ENCODE results near the gene AP5Z1.

Gene AP5Z1

DNA sequence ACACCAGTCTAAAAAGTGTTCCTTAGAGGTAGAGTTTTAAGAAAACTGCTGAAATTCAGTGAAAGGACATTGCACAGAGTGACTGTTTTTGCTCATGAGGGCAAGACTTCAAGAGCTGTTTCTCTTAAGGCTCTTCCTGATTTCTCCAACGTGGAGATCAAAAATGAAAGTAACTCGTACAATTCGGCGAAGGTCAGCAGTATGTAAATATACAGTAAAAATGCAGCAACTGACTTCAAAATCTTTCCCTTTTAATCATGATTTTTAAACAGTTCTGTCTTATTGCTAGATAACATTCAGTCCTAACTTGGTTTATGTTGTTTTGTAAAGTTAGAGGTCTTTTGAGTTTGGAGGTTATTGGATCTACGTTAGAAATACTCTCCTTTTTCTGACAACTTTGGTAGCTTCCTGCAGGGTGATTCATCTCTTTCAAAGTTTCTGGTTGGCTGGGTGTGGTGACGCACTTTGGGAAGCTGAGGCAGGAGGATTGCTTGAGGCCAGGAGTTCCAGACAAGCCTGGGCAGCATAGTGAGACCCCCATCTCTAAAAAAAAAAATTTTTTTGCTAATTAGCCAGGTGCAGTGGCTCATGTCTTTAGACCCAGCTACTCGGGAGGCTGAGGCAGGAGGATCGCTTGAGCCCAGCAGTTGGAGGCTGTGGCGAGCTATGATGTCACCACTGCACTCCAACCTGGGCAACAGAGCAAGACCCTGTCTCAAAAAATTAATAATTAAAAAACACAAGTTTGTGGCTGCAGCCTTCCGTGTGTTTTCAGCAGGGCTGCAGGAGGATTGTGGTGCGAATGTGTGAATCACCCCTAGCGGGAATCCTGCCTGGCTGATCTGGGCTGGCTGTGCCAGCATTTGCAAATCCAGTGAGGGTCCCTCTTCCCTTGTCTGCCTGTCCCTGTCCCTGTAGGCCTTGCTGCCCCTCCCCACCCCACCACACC lies 29.2 kb upstream of the AP5Z1 start:
- Histone ChIP-seq H3K27me3 (ENCODE audit: control insufficient read depth, insufficient read depth, low read length) (peaks cover 43% of the 10 kb centered on the region), H3K4me3 (ENCODE audit: low read depth, low read length) (no peak overlapping the region), H3K9ac (ENCODE audit: low read depth, low read length) (no peak overlapping the region), H3K9me3 (ENCODE audit: control insufficient read depth, insufficient read depth, low read length) (no peaks in the 10 kb centered on the region), H3K4me1 (ENCODE audit: control insufficient read depth, insufficient read depth, low read length) (peaks cover 16% of the 10 kb centered on the region), H3K27ac (ENCODE audit: low read depth, low read length) (peak overlapping the region; percentile 28), H3K36me3 (ENCODE audit: control insufficient read depth, insufficient read depth, low read length) (peaks cover 12% of the 10 kb centered on the region; the same call in 1 of the 2 replicates)

DNA sequence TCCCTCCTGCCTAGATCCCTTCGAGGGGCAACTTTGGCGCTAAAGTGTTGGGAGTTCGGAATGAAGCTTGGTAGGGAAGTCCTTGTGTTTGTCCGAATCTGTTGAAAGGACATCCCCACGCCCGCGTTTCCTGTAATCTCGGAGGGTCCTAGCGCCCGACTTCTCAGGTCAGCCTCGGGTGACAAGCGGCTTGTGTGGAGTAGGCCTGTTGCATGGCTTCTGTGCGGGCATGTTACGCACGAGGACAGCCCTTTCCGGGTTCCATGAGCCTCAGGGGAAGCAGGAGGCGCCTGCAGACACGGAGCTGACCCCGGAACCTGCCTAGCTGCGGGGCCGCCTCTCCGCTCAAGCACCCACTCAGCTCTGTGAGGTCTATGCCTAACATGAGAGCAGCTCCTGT lies 28.4 kb upstream of the AP5Z1 start:
- H3K9ac ChIP-seq (ENCODE audit: low read depth, low read length): no peak overlapping the region
- H3K9me3 ChIP-seq (ENCODE audit: control insufficient read depth, insufficient read depth, low read length): no peaks in the 10 kb centered on the region
- peaks cover 38% of the 10 kb centered on the region for H3K27me3 ChIP-seq (ENCODE audit: control insufficient read depth, insufficient read depth, low read length)
- H3K4me1 ChIP-seq (ENCODE audit: control insufficient read depth, insufficient read depth, low read length): peaks cover 16% of the 10 kb centered on the region
- no peak overlapping the region for H3K4me3 ChIP-seq (ENCODE audit: low read depth, low read length)
- H3K27ac ChIP-seq (ENCODE audit: low read depth, low read length): no peak overlapping the region
- peaks cover 8% of the 10 kb centered on the region; the same call in 1 of the 2 replicates for H3K36me3 ChIP-seq (ENCODE audit: control insufficient read depth, insufficient read depth, low read length)

DNA sequence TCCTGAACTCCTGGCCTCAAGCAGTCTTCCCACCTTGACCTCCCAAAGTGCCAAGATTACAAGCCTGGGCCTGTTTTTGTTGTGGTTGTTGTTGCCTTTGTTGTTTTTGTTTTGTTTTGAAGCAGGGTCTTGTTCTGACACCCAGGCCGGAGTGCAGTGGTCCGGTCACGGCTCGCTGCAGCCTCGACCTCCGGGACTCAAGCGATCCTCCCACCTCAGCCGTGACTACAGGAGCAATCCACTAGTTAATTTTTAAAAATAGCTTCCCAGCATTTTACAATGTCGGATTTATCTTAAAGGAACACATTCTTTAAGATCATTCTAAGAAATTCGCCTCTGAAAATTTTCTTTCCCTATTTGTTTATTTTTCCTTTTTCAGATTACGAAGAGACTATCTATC lies 27.7 kb upstream of the AP5Z1 start:
- no peak overlapping the region for H3K9ac ChIP-seq (ENCODE audit: low read depth, low read length)
- H3K27me3 ChIP-seq (ENCODE audit: control insufficient read depth, insufficient read depth, low read length): peaks cover 31% of the 10 kb centered on the region
- no peak overlapping the region for H3K27ac ChIP-seq (ENCODE audit: low read depth, low read length)
- H3K9me3 ChIP-seq (ENCODE audit: control insufficient read depth, insufficient read depth, low read length): no peaks in the 10 kb centered on the region
- peaks cover 16% of the 10 kb centered on the region for H3K4me1 ChIP-seq (ENCODE audit: control insufficient read depth, insufficient read depth, low read length)
- H3K36me3 ChIP-seq (ENCODE audit: control insufficient read depth, insufficient read depth, low read length): peaks cover under 1% of the 10 kb centered on the region; the same call in 1 of the 2 replicates
- H3K4me3 ChIP-seq (ENCODE audit: low read depth, low read length): no peak overlapping the region

DNA sequence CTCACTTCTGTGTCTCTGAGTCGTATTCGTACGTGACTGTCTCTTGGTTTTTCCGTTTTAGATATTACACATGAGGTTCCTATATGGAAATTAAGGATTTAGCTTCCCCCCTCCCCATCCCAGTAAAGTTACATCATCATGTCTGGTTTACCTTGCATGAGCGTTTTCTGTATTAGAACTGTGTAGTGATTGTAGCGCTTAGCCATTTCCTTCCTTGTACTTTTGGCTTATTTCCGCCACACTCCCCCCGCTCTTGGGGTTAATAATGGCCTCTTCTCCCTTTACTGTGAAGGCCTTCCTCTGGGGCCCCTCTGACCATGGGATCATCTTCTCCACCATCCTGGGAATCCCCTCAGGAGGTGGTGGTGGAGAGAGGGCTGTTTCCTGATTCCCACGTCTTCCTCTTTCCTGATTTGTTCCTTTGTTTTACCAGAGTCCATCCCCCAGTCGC lies 27.2 kb upstream of the AP5Z1 start:
- H3K4me1 ChIP-seq (ENCODE audit: control insufficient read depth, insufficient read depth, low read length): peaks cover 16% of the 10 kb centered on the region
- no peaks in the 10 kb centered on the region for H3K36me3 ChIP-seq (ENCODE audit: control insufficient read depth, insufficient read depth, low read length)
- no peak overlapping the region for H3K9ac ChIP-seq (ENCODE audit: low read depth, low read length)
- H3K4me3 ChIP-seq (ENCODE audit: low read depth, low read length): no peak overlapping the region
- no peak overlapping the region for H3K27ac ChIP-seq (ENCODE audit: low read depth, low read length)
- H3K27me3 ChIP-seq (ENCODE audit: control insufficient read depth, insufficient read depth, low read length): peaks cover 26% of the 10 kb centered on the region
- no peaks in the 10 kb centered on the region for H3K9me3 ChIP-seq (ENCODE audit: control insufficient read depth, insufficient read depth, low read length)

DNA sequence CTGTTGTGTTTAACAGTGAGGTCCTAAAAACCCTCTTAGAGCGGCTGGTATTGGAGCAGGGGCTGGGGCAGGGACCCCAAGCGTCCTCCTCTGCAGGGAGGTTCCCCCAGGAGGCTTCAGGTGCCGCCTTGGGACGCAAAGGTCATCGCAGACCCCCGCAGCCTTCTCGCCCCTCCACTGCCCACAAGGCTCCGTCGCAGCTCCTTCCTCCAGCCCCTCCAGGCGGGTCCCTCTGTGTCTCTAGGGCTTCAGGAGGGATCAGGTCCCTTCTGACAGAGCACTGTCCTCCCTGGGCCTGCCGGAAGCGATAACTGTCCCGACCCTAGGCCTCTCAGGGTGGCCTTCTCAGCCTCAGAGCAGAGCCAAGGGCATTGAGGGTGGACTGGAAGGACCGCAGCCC lies 26.1 kb upstream of the AP5Z1 start:
- H3K9ac ChIP-seq (ENCODE audit: low read depth, low read length): no peak overlapping the region

DNA sequence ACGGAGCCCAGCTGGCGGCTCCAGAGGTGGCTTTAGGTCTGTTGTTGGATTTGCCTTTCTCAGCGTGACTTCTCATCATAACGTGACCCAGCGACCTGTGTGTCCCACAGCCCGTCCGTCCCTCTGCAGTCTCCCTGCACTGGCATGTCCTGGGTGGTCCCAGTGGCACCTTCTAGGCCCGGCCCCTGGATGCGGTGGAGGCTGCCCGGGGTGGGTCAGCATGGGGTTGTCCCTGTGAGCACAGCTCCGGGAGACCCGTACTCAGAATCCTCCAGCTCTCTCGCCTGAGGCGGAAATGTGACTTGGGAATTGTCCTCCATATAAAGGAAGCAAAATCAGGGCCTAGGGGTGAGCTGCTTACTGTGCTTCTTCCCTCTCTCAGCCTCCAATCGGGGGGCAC lies 25.6 kb upstream of the AP5Z1 start:
- Histone ChIP-seq H3K36me3 (ENCODE audit: control insufficient read depth, insufficient read depth, low read length) (peaks cover 4% of the 10 kb centered on the region; the same call in 1 of the 2 replicates), H3K4me3 (ENCODE audit: low read depth, low read length) (no peak overlapping the region), H3K4me1 (ENCODE audit: control insufficient read depth, insufficient read depth, low read length) (peaks cover 6% of the 10 kb centered on the region), H3K27me3 (ENCODE audit: control insufficient read depth, insufficient read depth, low read length) (peaks cover 13% of the 10 kb centered on the region), H3K9ac (ENCODE audit: low read depth, low read length) (no peak overlapping the region), H3K9me3 (ENCODE audit: control insufficient read depth, insufficient read depth, low read length) (no peaks in the 10 kb centered on the region), H3K27ac (ENCODE audit: low read depth, low read length) (no peak overlapping the region)

More for the DNA sequence above, 26.1 kb upstream of the AP5Z1 start:
- Histone ChIP-seq H3K27me3 (ENCODE audit: control insufficient read depth, insufficient read depth, low read length) (peaks cover 15% of the 10 kb centered on the region), H3K36me3 (ENCODE audit: control insufficient read depth, insufficient read depth, low read length) (no peaks in the 10 kb centered on the region), H3K4me3 (ENCODE audit: low read depth, low read length) (no peak overlapping the region), H3K9me3 (ENCODE audit: control insufficient read depth, insufficient read depth, low read length) (no peaks in the 10 kb centered on the region), H3K4me1 (ENCODE audit: control insufficient read depth, insufficient read depth, low read length) (peaks cover 8% of the 10 kb centered on the region), H3K27ac (ENCODE audit: low read depth, low read length) (no peak overlapping the region)

DNA sequence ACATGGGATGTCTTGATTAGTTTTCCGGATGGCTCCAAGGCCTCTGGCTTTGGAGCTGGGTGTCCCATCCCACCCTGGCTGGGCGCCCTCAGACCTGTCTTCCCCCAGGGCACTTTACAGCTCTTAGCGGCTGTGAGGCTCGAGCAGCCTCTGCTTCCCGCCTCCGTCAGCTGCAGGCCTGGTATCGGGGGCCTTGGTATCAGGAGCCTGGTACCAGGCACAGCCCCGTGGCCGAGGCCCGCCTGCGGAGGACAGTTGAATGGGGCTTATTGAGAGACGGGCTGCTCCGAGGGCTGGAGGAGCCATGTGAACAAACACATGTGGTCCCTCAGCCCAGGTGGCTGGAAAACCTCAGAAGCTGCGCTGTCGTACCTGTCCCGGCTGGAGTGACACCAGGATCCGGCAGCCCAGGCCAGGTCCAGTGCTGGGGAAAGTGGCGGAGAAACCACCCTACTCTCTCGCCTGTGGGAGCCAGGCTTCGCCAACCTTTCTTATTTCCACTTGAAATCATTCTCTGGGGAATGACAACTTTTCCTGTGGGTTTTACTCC lies 23.9 kb upstream of the AP5Z1 start:
- H3K36me3 ChIP-seq (ENCODE audit: control insufficient read depth, insufficient read depth, low read length): peaks cover 13% of the 10 kb centered on the region
- H3K9ac ChIP-seq (ENCODE audit: low read depth, low read length): no peak overlapping the region
- H3K4me3 ChIP-seq (ENCODE audit: low read depth, low read length): no peak overlapping the region
- H3K4me1 ChIP-seq (ENCODE audit: control insufficient read depth, insufficient read depth, low read length): no peaks in the 10 kb centered on the region
- H3K27ac ChIP-seq (ENCODE audit: low read depth, low read length): no peak overlapping the region
- H3K9me3 ChIP-seq (ENCODE audit: control insufficient read depth, insufficient read depth, low read length): no peaks in the 10 kb centered on the region
- H3K27me3 ChIP-seq (ENCODE audit: control insufficient read depth, insufficient read depth, low read length): peaks cover 3% of the 10 kb centered on the region; the same call in 1 of the 2 replicates

DNA sequence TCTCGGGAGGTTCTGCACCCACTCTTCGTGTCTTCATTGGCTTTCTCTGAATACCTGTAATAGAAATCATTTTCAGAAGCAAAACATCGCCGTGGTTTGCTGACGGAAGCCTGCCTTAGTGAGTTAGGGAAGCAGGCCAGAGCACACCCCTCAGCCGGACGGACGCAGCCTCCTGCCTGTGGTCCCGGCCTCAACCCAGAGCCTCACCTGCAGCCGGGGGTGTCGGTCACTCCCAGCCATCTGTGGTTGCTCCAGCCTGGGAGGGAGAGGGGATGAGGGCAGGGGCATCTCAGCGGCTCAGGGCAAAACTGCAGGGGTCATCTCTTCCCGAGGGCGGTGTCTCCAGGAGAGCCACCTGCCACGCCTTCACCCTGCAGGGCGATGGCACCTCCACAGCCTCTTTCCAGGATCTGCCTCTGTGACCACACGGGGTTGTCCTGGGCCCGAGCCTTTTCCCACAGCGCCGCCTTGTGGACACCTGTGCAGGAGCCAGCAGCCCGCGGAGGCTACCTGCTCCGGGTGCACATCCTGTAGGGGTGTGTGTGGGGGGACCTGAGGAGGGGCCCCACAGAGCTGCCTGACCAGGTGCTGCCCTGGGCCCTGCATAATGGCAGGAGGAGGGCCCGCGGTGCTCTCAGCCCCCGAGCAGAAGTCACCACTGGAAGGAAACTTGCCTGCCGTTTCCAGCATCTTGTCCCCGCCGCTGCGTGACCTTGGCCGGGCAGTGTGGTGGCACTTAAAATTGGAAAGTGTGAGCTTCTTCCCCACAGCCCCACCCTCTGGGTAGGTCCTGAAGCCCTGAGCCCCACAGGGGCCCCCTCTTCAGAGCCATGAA lies 21.6 kb upstream of the AP5Z1 start:
- no peaks in the 10 kb centered on the region for H3K27me3 ChIP-seq (ENCODE audit: control insufficient read depth, insufficient read depth, low read length)
- H3K4me1 ChIP-seq (ENCODE audit: control insufficient read depth, insufficient read depth, low read length): no peaks in the 10 kb centered on the region
- H3K9ac ChIP-seq (ENCODE audit: low read depth, low read length): no peak overlapping the region
- no peaks in the 10 kb centered on the region for H3K9me3 ChIP-seq (ENCODE audit: control insufficient read depth, insufficient read depth, low read length)
- no peak overlapping the region for H3K4me3 ChIP-seq (ENCODE audit: low read depth, low read length)
- no peak overlapping the region for H3K27ac ChIP-seq (ENCODE audit: low read depth, low read length)
- peaks cover 17% of the 10 kb centered on the region for H3K36me3 ChIP-seq (ENCODE audit: control insufficient read depth, insufficient read depth, low read length)

DNA sequence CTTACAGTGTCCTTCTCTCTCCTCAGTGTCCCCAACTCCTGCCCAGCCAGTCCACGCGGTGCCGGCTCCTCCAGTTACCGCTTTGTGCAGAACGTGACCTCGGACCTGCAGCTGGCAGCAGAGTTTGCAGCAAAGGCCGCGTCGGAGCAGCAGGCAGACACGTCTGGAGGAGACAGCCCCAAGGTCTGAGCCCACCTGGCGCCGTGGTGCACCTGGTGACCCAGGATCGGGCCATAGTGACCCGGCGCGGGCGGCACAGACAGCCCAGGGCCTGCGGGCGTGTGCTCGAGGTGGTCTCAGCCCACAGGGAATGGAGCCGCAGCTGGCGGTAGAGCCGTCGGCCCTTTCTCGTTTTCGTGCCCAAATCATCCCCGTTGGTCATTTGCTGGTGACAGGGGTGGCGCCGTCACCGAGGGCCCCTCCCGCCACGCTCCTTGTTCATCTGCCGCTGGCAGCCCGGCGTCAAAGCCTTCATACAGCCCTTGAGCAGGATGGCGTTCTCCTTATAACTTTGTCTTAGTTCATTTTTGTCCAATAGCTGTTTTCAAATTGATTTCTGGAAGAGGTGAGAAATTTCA lies 20.9 kb upstream of the AP5Z1 start:
- H3K27me3 ChIP-seq (ENCODE audit: control insufficient read depth, insufficient read depth, low read length): no peaks in the 10 kb centered on the region
- H3K4me3 ChIP-seq (ENCODE audit: low read depth, low read length): no peak overlapping the region
- H3K9me3 ChIP-seq (ENCODE audit: control insufficient read depth, insufficient read depth, low read length): no peaks in the 10 kb centered on the region
- peaks cover 21% of the 10 kb centered on the region for H3K36me3 ChIP-seq (ENCODE audit: control insufficient read depth, insufficient read depth, low read length)
- H3K4me1 ChIP-seq (ENCODE audit: control insufficient read depth, insufficient read depth, low read length): no peaks in the 10 kb centered on the region
- H3K27ac ChIP-seq (ENCODE audit: low read depth, low read length): no peak overlapping the region
- H3K9ac ChIP-seq (ENCODE audit: low read depth, low read length): no peak overlapping the region

DNA sequence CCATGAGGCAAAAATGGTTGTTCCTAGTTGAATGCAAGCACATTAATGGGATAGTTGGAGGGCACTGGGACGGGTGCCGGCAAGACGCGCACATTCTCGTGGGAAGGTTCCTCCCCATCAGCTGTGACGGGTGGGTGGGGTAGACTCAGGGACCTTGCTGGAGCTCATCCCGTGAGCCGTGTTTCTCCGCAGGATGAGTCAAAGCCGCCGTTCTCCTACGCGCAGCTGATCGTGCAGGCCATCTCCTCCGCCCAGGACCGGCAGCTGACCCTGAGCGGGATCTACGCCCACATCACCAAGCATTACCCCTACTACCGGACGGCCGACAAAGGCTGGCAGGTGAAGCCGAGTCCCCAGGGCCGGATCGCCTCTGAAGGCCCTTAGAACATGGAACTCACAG lies 20.4 kb upstream of the AP5Z1 start:
- Histone ChIP-seq H3K9me3 (ENCODE audit: control insufficient read depth, insufficient read depth, low read length) (no peaks in the 10 kb centered on the region), H3K4me3 (ENCODE audit: low read depth, low read length) (no peak overlapping the region), H3K9ac (ENCODE audit: low read depth, low read length) (no peak overlapping the region), H3K27me3 (ENCODE audit: control insufficient read depth, insufficient read depth, low read length) (no peaks in the 10 kb centered on the region), H3K36me3 (ENCODE audit: control insufficient read depth, insufficient read depth, low read length) (peaks cover 24% of the 10 kb centered on the region), H3K4me1 (ENCODE audit: control insufficient read depth, insufficient read depth, low read length) (no peaks in the 10 kb centered on the region), H3K27ac (ENCODE audit: low read depth, low read length) (no peak overlapping the region)

Measured in HUES48 (cell line).